KMS-11 (cell line): ENCODE data around the gene FBXO44.
"Not testable (repeated sequence)": the region's sequence is repeated elsewhere in the genome, so short reads cannot be mapped to it uniquely, and the experiment has no call there.

ENCODE experiments used
- H2AFZ ChIP-seq: fragments of 200-600 bp; sonication (generic); 2 replicates; pipeline ENCODE4 v1.6.1; 2016; ENCODE audit warnings: antibody characterized with exemption, mixed run types, low read depth
- H3K27ac ChIP-seq: fragments of 200-600 bp; sonication (generic); 2 replicates; pipeline ENCODE4 v1.6.1; 2016; ENCODE audit warnings: mild to moderate bottlenecking, mixed run types
- H3K27me3 ChIP-seq: fragments of 200-600 bp; sonication (generic); 2 replicates; pipeline ENCODE4 v1.6.1; 2017; ENCODE audit warnings: mild to moderate bottlenecking, low read depth, mixed run types, moderate library complexity; ENCODE audit not compliant: insufficient read depth
- H3K36me3 ChIP-seq: fragments of 200-600 bp; sonication (generic); 2 replicates; pipeline ENCODE4 v1.6.1; 2017; ENCODE audit warnings: mild to moderate bottlenecking, mixed run types; ENCODE audit not compliant: insufficient read depth
- H3K4me1 ChIP-seq: fragments of 200-600 bp; sonication (generic); 2 replicates; pipeline ENCODE4 v1.6.1; 2016; ENCODE audit warnings: mild to moderate bottlenecking, low read depth, mixed run types; ENCODE audit not compliant: poor library complexity, severe bottlenecking
- H3K4me2 ChIP-seq: fragments of 200-600 bp; sonication (generic); 2 replicates; pipeline ENCODE4 v1.7.0; 2016; ENCODE audit warnings: mild to moderate bottlenecking, mixed run types
- H3K4me3 ChIP-seq: fragments of 200-600 bp; sonication (generic); IDR thresholded peaks from 2 replicates; pipeline ENCODE4 v1.6.1; 2017; ENCODE audit warnings: low read depth, low read length, mixed read lengths; ENCODE audit not compliant: insufficient read depth
- H3K79me2 ChIP-seq: fragments of 200-600 bp; sonication (generic); 2 replicates; pipeline ENCODE4 v1.6.1; 2016; ENCODE audit warnings: low read depth, mixed run types; ENCODE audit not compliant: insufficient read depth
- H3K9ac ChIP-seq: fragments of 200-600 bp; sonication (generic); 2 replicates; pipeline ENCODE4 v1.6.1; 2016; ENCODE audit warnings: mild to moderate bottlenecking, mixed run types
- H4K20me1 ChIP-seq: fragments of 200-600 bp; sonication (generic); 2 replicates; pipeline ENCODE4 v1.6.1; 2016; ENCODE audit warnings: mild to moderate bottlenecking, mixed run types; ENCODE audit not compliant: insufficient read depth
- TF ChIP-seq, protein P1 (sequence below): fragments of 200-600 bp; sonication (generic); conservative IDR thresholded peaks from 2 replicates; pipeline ENCODE4 v1.6.1; 2017; ENCODE audit warnings: low read depth, mild to moderate bottlenecking, antibody characterized with exemption, low read length, moderate library complexity, mixed read lengths

The FBXO44 gene

DNA sequence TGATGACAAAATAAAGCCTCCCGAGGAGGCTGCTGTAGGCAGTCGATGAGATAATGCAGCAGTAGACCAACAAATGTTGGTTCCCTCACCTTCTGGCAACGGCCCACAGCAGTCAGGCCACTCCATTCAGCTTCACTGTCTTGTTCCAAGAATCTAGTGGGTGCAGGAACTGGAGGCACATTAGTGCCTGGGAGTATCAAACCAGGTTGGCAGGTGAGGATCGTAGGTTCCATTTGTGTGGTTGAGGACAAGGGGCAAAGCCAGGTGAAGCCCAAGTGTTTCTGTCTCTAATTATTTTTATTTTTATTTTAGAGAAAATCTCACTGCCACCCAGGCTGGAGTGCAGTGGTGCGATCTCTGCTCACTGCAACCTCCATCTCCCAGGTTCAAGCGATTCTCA lies 13.7 kb upstream of the FBXO44 start:
- H3K9ac ChIP-seq: no peak overlapping the region
- H2AFZ ChIP-seq: no peak overlapping the region
- H4K20me1 ChIP-seq: no peaks in the 10 kb centered on the region
- no peaks in the 10 kb centered on the region for H3K4me1 ChIP-seq
- H3K27ac ChIP-seq: no peak overlapping the region
- H3K4me3 ChIP-seq: no peak overlapping the region
- TF ChIP-seq, protein P1, sequence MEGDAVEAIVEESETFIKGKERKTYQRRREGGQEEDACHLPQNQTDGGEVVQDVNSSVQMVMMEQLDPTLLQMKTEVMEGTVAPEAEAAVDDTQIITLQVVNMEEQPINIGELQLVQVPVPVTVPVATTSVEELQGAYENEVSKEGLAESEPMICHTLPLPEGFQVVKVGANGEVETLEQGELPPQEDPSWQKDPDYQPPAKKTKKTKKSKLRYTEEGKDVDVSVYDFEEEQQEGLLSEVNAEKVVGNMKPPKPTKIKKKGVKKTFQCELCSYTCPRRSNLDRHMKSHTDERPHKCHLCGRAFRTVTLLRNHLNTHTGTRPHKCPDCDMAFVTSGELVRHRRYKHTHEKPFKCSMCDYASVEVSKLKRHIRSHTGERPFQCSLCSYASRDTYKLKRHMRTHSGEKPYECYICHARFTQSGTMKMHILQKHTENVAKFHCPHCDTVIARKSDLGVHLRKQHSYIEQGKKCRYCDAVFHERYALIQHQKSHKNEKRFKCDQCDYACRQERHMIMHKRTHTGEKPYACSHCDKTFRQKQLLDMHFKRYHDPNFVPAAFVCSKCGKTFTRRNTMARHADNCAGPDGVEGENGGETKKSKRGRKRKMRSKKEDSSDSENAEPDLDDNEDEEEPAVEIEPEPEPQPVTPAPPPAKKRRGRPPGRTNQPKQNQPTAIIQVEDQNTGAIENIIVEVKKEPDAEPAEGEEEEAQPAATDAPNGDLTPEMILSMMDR: no peak
- peaks cover 38% of the 10 kb centered on the region for H3K27me3 ChIP-seq
- no peaks in the 10 kb centered on the region for H3K79me2 ChIP-seq
- H3K36me3 ChIP-seq: no peaks in the 10 kb centered on the region
- no peak overlapping the region for H3K4me2 ChIP-seq

DNA sequence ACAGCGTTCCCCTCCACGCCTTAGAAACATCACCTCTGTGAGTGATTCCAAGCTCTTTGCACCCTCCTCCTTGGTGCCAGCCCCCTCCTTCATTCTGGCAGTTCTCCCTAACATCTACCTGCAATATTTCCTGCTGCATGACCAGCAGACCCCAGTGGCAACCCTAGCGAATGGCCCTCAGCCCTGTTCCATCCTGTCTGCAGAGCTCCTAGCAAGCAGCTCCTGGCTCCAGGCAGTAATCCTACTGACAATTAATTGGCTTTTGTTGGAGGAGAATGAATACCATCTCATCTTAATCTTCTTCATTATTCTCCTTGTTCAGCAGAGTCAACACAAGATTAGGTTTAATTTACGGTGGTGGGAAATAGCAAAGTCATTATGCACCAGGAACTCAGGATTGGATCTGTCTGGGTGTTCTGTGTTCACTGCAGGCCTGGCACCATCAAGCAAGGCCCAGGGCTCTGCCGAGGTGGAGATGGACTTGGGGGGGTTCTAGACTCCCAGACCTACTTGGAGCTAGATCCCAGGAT lies 12.8 kb upstream of the FBXO44 start:
- Histone ChIP-seq H4K20me1 (no peaks in the 10 kb centered on the region), H3K79me2 (no peaks in the 10 kb centered on the region), H3K4me2 (no peak overlapping the region), H3K4me1 (no peaks in the 10 kb centered on the region), H3K27me3 (peaks cover 29% of the 10 kb centered on the region), H3K4me3 (no peak overlapping the region), H3K9ac (no peak overlapping the region), H3K27ac (no peak overlapping the region), H3K36me3 (no peaks in the 10 kb centered on the region), H2AFZ (no peak overlapping the region)
- TF ChIP-seq, protein P1: no peak

DNA sequence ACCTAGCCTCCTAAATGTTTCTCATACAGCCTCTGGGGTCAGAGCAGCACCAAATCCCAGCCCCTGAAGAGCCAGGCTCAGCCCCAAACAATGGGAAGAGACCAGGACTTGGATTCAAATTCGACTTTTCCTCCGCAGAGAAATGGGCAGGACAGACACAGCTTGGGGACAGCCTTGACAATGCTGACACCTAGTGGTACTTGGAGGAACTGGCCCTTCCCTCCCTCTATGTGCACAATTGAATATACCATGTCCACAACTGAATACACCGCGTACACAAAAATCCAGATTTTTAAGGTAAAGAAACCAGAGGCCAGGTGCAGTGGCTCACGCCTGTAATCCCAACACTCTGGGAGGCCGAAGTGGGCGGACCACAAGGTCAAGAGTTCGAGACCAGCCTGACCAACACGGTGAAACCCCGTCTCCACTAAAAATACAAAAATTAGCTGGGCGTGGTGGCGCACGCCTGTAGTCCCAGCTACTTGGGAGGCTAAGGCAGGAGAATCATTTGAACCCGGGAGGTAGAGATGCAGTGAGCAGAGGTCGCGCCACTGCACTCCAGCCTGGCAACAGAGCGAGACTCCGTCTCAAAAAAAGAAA lies 12.2 kb upstream of the FBXO44 start:
- not testable (repeated sequence) for H3K79me2 ChIP-seq, H3K4me3 ChIP-seq, H3K4me1 ChIP-seq, H3K4me2 ChIP-seq, H2AFZ ChIP-seq, H3K9ac ChIP-seq, H4K20me1 ChIP-seq, H3K27ac ChIP-seq, H3K36me3 ChIP-seq
- TF ChIP-seq, protein P1: peak; percentile 96
- peaks cover 29% of the 10 kb centered on the region for H3K27me3 ChIP-seq

DNA sequence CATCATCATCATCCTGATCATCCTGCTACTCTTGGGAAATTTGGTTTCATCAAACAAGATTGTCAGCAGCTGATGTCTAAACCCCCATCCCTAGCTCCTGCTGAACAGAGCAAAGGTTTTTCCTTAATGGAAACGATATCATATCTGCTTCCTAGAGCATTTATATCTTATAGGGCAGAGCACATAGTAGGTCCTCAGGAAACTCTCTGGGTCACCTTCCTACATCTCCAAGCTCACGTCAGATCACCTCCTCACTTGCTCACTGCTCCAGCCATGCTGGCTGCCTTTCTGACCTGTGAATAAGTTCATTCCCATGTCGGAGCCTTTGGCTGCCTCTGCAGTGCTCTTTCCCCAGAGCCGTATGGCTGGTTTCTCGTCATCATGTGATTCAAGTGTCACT lies 10.9 kb upstream of the FBXO44 start:
- H3K27me3 ChIP-seq: peaks cover 19% of the 10 kb centered on the region; the same call in 1 of the 2 replicates
- no peak overlapping the region for H3K27ac ChIP-seq
- no peaks in the 10 kb centered on the region for H3K79me2 ChIP-seq
- H3K4me3 ChIP-seq: no peak overlapping the region
- H3K4me1 ChIP-seq: no peaks in the 10 kb centered on the region
- TF ChIP-seq, protein P1: no peak
- H3K4me2 ChIP-seq: no peak overlapping the region
- no peaks in the 10 kb centered on the region for H4K20me1 ChIP-seq
- no peak overlapping the region for H2AFZ ChIP-seq
- no peak overlapping the region for H3K9ac ChIP-seq
- H3K36me3 ChIP-seq: no peaks in the 10 kb centered on the region
